Measurements from ENCODE around the gene KLHDC4. TPM values are rescaled to one million over a fixed set of nuclear protein-coding genes. Genes with fewer than 3 reads are reported as not detected.

KLHDC4 gene
- total and polyA plus RNA-seq, 10 of the 15 experiments (the other 5 are each of a cell fraction or from before 2014, with no cell fraction given): 0.80 to 62.1 (median 32.8) TPM

DNA sequence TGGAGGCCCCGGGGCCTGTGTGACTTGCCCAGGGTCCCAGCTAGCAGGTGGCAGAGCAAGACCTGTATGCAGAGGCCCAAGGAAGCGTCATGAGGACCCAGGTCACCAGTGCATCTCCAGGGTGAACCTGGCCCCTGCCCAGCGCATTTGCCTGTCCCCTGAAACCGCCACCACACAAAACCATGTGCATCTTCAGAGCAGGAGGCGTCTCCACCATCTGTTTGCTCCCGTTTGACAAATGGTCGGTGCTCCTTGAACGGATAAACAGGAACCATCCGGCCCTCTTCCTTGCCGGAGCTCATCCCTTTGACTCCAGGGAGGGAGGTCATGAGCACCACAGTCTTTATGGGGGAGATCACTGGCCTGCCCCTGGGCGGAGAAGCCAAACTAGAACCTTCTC, 101.0 kb downstream of the KLHDC4 start:
- Histone ChIP-seq H3K79me2 (ENCODE audit: control insufficient read depth, insufficient read depth, low read length) (no peaks in the 10 kb centered on the region), H3K9me3 (replicated peaks; ENCODE audit: control insufficient read depth, insufficient read depth, low read length) (no peaks in the 10 kb centered on the region), H3K4me3 (no peak overlapping the region), H3K36me3 (ENCODE audit: control insufficient read depth in 2 of 2, insufficient read depth in 2 of 2, low read length in 1 of 2) (no peaks in the 10 kb centered on the region), H4K20me1 (ENCODE audit: control insufficient read depth, insufficient read depth) (no peaks in the 10 kb centered on the region), H3K9ac (ENCODE audit: control insufficient read depth, insufficient read depth, low read length) (no peak overlapping the region), H3K4me2 (ENCODE audit: control insufficient read depth, insufficient read depth) (no peak overlapping the region), H2AFZ (ENCODE audit: control insufficient read depth, low read depth, low read length) (no peak overlapping the region), H3K27me3 (replicated peaks in 1 of 2; ENCODE audit: control insufficient read depth in 2 of 2, insufficient read depth in 2 of 2, low read length in 1 of 2) (peaks cover 0 to 2% of the 10 kb centered on the region in 2 experiments; a peak in 2 of 4 replicates), H3K27ac (ENCODE audit: control insufficient read depth, insufficient read depth) (no peak overlapping the region), H3K4me1 (ENCODE audit: control insufficient read depth, insufficient read depth, low read length) (no peaks in the 10 kb centered on the region)
- ChIA-PET POLR2A (no interaction called here), SMC1A (ENCODE audit: uncharacterized antibody, unreplicated experiment) (no interaction called here), CTCF (interaction anchor here (0.7 kb wide), 1 partner anchor 9 kb away, joined by 4 read pairs; no protein-coding TSS in a partner anchor), RAD21 (ENCODE audit: unreplicated experiment) (no interaction called here)
- WGBS (ENCODE audit: insufficient coverage, insufficient replicate concordance, low lambda C conversion rate, missing lambda C conversion rate): 22% methylated on average over 11 of the region's 11 CpGs
- FAIRE-seq (no peak), DNase-seq (ENCODE audit: low read depth, low spot score) (no peak), ATAC-seq (no peak)
- TF ChIP-seq, protein P1, sequence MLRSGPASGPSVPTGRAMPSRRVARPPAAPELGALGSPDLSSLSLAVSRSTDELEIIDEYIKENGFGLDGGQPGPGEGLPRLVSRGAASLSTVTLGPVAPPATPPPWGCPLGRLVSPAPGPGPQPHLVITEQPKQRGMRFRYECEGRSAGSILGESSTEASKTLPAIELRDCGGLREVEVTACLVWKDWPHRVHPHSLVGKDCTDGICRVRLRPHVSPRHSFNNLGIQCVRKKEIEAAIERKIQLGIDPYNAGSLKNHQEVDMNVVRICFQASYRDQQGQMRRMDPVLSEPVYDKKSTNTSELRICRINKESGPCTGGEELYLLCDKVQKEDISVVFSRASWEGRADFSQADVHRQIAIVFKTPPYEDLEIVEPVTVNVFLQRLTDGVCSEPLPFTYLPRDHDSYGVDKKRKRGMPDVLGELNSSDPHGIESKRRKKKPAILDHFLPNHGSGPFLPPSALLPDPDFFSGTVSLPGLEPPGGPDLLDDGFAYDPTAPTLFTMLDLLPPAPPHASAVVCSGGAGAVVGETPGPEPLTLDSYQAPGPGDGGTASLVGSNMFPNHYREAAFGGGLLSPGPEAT (IDR thresholded peaks at IDR 0.05; ENCODE audit: low read depth): no peak
- no peak for TF ChIP-seq BRCA1 (IDR thresholded peaks at IDR 0.05; ENCODE audit: low read depth, low read length)
- TF ChIP-seq, protein P2, sequence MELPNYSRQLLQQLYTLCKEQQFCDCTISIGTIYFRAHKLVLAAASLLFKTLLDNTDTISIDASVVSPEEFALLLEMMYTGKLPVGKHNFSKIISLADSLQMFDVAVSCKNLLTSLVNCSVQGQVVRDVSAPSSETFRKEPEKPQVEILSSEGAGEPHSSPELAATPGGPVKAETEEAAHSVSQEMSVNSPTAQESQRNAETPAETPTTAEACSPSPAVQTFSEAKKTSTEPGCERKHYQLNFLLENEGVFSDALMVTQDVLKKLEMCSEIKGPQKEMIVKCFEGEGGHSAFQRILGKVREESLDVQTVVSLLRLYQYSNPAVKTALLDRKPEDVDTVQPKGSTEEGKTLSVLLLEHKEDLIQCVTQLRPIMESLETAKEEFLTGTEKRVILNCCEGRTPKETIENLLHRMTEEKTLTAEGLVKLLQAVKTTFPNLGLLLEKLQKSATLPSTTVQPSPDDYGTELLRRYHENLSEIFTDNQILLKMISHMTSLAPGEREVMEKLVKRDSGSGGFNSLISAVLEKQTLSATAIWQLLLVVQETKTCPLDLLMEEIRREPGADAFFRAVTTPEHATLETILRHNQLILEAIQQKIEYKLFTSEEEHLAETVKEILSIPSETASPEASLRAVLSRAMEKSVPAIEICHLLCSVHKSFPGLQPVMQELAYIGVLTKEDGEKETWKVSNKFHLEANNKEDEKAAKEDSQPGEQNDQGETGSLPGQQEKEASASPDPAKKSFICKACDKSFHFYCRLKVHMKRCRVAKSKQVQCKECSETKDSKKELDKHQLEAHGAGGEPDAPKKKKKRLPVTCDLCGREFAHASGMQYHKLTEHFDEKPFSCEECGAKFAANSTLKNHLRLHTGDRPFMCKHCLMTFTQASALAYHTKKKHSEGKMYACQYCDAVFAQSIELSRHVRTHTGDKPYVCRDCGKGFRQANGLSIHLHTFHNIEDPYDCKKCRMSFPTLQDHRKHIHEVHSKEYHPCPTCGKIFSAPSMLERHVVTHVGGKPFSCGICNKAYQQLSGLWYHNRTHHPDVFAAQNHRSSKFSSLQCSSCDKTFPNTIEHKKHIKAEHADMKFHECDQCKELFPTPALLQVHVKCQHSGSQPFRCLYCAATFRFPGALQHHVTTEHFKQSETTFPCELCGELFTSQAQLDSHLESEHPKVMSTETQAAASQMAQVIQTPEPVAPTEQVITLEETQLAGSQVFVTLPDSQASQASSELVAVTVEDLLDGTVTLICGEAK (IDR thresholded peaks at IDR 0.05; ENCODE audit: borderline replicate concordance): no peak
- TF ChIP-seq LARP7 (IDR thresholded peaks at IDR 0.05): no peak
- no peak for TF ChIP-seq BHLHE40 (IDR thresholded peaks at IDR 0.05; ENCODE audit: borderline replicate concordance in 1 of 2, low read depth in 2 of 2, low read length in 1 of 2)
- TF ChIP-seq, protein P3, sequence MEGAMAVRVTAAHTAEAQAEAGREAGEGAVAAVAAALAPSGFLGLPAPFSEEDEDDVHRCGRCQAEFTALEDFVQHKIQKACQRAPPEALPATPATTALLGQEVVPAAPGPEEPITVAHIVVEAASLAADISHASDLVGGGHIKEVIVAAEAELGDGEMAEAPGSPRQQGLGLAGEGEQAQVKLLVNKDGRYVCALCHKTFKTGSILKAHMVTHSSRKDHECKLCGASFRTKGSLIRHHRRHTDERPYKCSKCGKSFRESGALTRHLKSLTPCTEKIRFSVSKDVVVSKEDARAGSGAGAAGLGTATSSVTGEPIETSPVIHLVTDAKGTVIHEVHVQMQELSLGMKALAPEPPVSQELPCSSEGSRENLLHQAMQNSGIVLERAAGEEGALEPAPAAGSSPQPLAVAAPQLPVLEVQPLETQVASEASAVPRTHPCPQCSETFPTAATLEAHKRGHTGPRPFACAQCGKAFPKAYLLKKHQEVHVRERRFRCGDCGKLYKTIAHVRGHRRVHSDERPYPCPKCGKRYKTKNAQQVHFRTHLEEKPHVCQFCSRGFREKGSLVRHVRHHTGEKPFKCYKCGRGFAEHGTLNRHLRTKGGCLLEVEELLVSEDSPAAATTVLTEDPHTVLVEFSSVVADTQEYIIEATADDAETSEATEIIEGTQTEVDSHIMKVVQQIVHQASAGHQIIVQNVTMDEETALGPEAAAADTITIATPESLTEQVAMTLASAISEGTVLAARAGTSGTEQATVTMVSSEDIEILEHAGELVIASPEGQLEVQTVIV (IDR thresholded peaks at IDR 0.05; ENCODE audit: borderline replicate concordance, partially characterized antibody): no peak
- TF ChIP-seq ZZZ3 (IDR thresholded peaks at IDR 0.05; ENCODE audit: control insufficient read depth, insufficient read length, low read depth): no peak
- no peak for TF ChIP-seq DPF2 (IDR thresholded peaks at IDR 0.05)
- TF ChIP-seq FOXK2 (IDR thresholded peaks at IDR 0.05): no peak
- TF ChIP-seq, protein P4, sequence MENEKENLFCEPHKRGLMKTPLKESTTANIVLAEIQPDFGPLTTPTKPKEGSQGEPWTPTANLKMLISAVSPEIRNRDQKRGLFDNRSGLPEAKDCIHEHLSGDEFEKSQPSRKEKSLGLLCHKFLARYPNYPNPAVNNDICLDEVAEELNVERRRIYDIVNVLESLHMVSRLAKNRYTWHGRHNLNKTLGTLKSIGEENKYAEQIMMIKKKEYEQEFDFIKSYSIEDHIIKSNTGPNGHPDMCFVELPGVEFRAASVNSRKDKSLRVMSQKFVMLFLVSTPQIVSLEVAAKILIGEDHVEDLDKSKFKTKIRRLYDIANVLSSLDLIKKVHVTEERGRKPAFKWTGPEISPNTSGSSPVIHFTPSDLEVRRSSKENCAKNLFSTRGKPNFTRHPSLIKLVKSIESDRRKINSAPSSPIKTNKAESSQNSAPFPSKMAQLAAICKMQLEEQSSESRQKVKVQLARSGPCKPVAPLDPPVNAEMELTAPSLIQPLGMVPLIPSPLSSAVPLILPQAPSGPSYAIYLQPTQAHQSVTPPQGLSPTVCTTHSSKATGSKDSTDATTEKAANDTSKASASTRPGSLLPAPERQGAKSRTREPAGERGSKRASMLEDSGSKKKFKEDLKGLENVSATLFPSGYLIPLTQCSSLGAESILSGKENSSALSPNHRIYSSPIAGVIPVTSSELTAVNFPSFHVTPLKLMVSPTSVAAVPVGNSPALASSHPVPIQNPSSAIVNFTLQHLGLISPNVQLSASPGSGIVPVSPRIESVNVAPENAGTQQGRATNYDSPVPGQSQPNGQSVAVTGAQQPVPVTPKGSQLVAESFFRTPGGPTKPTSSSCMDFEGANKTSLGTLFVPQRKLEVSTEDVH (IDR thresholded peaks at IDR 0.05; ENCODE audit: low read depth, partially characterized antibody): no peak
- no peak for TF ChIP-seq PAX5 (IDR thresholded peaks at IDR 0.05; ENCODE audit: borderline replicate concordance, low read depth, low read length)
- TF ChIP-seq SIN3A (IDR thresholded peaks at IDR 0.05; ENCODE audit: low read depth, low read length): no peak
- no peak for TF ChIP-seq MEF2A (IDR thresholded peaks at IDR 0.05; ENCODE audit: insufficient read depth, low read depth, low read length)
- intact Hi-C loops (cut with micrococcal nuclease; ENCODE audit: unreplicated experiment) (no loop called here), in situ Hi-C loops (cut with MboI) (no loop called here)
- BruUV-seq (replicated peaks): no TSS peak

Data from GM12878 (cell line).